GM12878 (cell line): ENCODE results near the gene DUS2. TPM values are rescaled to one million over a fixed set of nuclear protein-coding genes. Genes with fewer than 3 reads are reported as not detected.

Experiments
- CHD1 ChIP-seq: IDR thresholded peaks from 2 replicates; pipeline ENCODE4 v1.6.1; 2012; ENCODE audit warnings: low read depth, low read length, improper control_type of control experiment
- E2F8 ChIP-seq: fragments of 450-650 bp; IDR thresholded peaks from 2 replicates; pipeline ENCODE4 v1.6.1; 2018; ENCODE audit warnings: mild to moderate bottlenecking, low read depth, moderate library complexity; ENCODE audit not compliant: partially characterized antibody
- HDAC2 ChIP-seq: fragments of 200-600 bp; sonication (generic); IDR thresholded peaks from 2 replicates; pipeline ENCODE4 v1.6.1; 2017
- PML ChIP-seq: IDR thresholded peaks from 2 replicates; pipeline ENCODE4 v1.6.1; 2012; ENCODE audit warnings: low read length, inconsistent platforms
- polyA plus RNA-seq, 11 experiments: library from polyadenylated mRNA; depleted of rRNA in 4 of 11; unstranded in 6 of 11; stranded (reverse) in 5 of 11; fragments of >200 nt; fragmentation: Nextera tagmentation in 4 of 11; fragmentation: Illumina TruSeq in 1 of 11; extraction: Ambion mirVana in 4 of 11; extraction: Trizol in 1 of 11; gene quantifications; 1 replicate in 1 of 11; 2 replicates in 10 of 11; pipeline versions ENCODE4 v1.2.1 to v1.2.3, GENCODE V29; 2011 to 2016; ENCODE audit warnings: inconsistent platforms in 2 of 11, missing spikeins in 2 of 11, low read depth in 1 of 11
- total RNA-seq, 4 experiments: library from RNA; depleted of rRNA in 3 of 4; stranded (reverse); fragments of >200 nt in 3 of 4; fragmentation: Illumina TruSeq in 1 of 4; extraction: Trizol in 1 of 4; gene quantifications; 2 replicates each; pipeline versions ENCODE4 v1.2.1 to v1.2.3, GENCODE V29; 2013 to 2021
- TF ChIP-seq, protein P1 (sequence below): fragments of 450-650 bp; formaldehyde crosslinking; IDR thresholded peaks from 2 replicates; pipeline ENCODE4 v1.5.0; 2022; ENCODE audit warnings: mild to moderate bottlenecking, missing genetic modification characterization
- TF ChIP-seq, protein P2 (sequence below): fragments of 450-650 bp; conservative IDR thresholded peaks from 2 replicates; pipeline ENCODE4 v1.6.1; 2017; ENCODE audit warnings: mild to moderate bottlenecking, moderate library complexity

Gene DUS2
- total and polyA plus RNA-seq, 10 of the 15 experiments (the other 5 are each of a cell fraction or from before 2014, with no cell fraction given), result 4.8 to 32.3 (median 25.5) TPM

DNA sequence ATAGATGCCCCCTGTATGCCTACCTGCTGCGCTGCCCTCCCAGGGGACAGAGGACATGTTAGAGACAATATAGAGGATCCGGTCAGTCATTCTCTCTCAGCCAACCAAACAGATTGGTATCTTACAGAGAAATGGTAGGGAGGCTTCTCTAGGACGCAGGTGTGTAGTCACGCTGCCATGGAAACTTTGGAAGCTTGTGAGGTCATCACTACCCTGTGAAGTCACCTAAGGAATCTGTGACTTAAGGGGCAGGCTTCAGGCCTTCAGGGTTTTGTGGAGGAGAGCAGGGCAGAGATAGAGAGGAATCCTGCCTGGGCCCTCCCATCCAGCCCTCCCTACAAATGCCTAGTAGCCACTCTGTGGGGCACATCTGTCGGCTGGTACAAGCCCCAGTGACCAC lies 7.4 kb upstream of the DUS2 start, which contains the start of gene DPEP2NB (continued):
- TF ChIP-seq, protein P1, sequence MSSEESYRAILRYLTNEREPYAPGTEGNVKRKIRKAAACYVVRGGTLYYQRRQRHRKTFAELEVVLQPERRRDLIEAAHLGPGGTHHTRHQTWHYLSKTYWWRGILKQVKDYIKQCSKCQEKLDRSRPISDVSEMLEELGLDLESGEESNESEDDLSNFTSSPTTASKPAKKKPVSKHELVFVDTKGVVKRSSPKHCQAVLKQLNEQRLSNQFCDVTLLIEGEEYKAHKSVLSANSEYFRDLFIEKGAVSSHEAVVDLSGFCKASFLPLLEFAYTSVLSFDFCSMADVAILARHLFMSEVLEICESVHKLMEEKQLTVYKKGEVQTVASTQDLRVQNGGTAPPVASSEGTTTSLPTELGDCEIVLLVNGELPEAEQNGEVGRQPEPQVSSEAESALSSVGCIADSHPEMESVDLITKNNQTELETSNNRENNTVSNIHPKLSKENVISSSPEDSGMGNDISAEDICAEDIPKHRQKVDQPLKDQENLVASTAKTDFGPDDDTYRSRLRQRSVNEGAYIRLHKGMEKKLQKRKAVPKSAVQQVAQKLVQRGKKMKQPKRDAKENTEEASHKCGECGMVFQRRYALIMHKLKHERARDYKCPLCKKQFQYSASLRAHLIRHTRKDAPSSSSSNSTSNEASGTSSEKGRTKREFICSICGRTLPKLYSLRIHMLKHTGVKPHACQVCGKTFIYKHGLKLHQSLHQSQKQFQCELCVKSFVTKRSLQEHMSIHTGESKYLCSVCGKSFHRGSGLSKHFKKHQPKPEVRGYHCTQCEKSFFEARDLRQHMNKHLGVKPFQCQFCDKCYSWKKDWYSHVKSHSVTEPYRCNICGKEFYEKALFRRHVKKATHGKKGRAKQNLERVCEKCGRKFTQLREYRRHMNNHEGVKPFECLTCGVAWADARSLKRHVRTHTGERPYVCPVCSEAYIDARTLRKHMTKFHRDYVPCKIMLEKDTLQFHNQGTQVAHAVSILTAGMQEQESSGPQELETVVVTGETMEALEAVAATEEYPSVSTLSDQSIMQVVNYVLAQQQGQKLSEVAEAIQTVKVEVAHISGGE, result no peak
- no peak for TF ChIP-seq E2F8
- TF ChIP-seq, protein P2, sequence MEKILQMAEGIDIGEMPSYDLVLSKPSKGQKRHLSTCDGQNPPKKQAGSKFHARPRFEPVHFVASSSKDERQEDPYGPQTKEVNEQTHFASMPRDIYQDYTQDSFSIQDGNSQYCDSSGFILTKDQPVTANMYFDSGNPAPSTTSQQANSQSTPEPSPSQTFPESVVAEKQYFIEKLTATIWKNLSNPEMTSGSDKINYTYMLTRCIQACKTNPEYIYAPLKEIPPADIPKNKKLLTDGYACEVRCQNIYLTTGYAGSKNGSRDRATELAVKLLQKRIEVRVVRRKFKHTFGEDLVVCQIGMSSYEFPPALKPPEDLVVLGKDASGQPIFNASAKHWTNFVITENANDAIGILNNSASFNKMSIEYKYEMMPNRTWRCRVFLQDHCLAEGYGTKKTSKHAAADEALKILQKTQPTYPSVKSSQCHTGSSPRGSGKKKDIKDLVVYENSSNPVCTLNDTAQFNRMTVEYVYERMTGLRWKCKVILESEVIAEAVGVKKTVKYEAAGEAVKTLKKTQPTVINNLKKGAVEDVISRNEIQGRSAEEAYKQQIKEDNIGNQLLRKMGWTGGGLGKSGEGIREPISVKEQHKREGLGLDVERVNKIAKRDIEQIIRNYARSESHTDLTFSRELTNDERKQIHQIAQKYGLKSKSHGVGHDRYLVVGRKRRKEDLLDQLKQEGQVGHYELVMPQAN, result no peak
- TF ChIP-seq HDAC2, result no peak
- TF ChIP-seq CHD1, result no peak
- no peak for TF ChIP-seq PML
- TF ChIP-seq, all 136 proteins: peak for 0
